ENCODE results near the gene ENC1. TPM values are rescaled to one million over a fixed set of nuclear protein-coding genes. Genes with fewer than 3 reads are reported as not detected.
"Not testable (repeated sequence)": the region's sequence is repeated elsewhere in the genome, so short reads cannot be mapped to it uniquely, and the experiment has no call there.

The ENC1 gene
- total and polyA plus RNA-seq, 9 donors = 13.2 to 57.2 (median 27.7) TPM

GRCh38 chr5:74684900-74685851, 44.6 kb upstream of the ENC1 start, which contains the start of gene HEXB:
Gene HEXB (plus strand): TSS chr5:74685233. CDS start chr5:74685261, 28 bp downstream.
- 2 to 4% (median 3%) methylated on average over 60 to 78 of the region's 78 CpGs for WGBS, 3 donors
- TF ChIP-seq CTCF (IDR thresholded peaks at IDR 0.05) = peak in 1 of 3 donors; percentile 21
- TF ChIP-seq POLR2A (IDR thresholded peaks at IDR 0.05) = peak; percentile 81
- TF ChIP-seq EP300 (IDR thresholded peaks at IDR 0.05) = no peak
- intact Hi-C loops (cut with DNase I) = loop anchor here in 1 of 4 donors (10.0 kb wide), 1 partner anchor 230 kb away; no protein-coding TSS in a partner anchor
- peak; percentile 88 to 92 (median 90) for DNase-seq
- Histone ChIP-seq H3K4me3 (peak within 1 kb of the TSS; percentile 90), H3K36me3 (no peaks in the 10 kb centered on the region), H3K9me3 (no peaks in the 10 kb centered on the region), H3K27me3 (no peaks in the 10 kb centered on the region), H3K27ac (peak within 1 kb of the TSS; percentile 33 to 81), H3K4me1 (ENCODE audit: insufficient read depth) (peaks cover 6% of the 10 kb centered on the region)

DNA sequence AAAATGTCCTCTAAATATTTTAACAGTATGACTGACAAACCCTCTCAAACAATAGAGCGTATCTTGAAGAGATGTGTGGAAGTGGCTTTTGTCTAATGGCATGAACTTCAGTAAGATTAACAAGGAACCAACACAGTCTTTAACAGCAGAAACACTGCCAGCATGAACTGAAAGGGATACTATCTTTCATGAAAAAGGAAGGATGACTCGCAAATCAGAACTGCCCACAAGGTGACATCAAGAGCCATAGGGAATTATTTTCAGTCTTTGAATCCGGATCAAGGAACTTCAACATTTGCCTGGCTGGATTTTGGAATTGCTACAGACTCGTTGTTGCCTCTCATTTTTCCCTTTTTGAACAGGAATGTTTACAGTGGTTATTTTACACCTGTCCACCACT, 39.4 kb upstream of the ENC1 start:
- Histone ChIP-seq H3K9me3 (no peaks in the 10 kb centered on the region), H3K4me3 (no peak overlapping the region), H3K4me1 (ENCODE audit: insufficient read depth) (no peaks in the 10 kb centered on the region), H3K27me3 (no peaks in the 10 kb centered on the region), H3K27ac (no peak overlapping the region), H3K36me3 (no peaks in the 10 kb centered on the region)
- intact Hi-C loops (cut with DNase I) = loop anchor here in 3 of 4 donors (10.0 kb wide), 1 partner anchor 235 kb away; no protein-coding TSS in a partner anchor
- 62 to 71% (median 67%) methylated on average over 4 of the region's 4 CpGs for WGBS, 3 donors
- no peak for TF ChIP-seq POLR2A (IDR thresholded peaks at IDR 0.05)
- TF ChIP-seq EP300 (IDR thresholded peaks at IDR 0.05) = no peak
- no peak for TF ChIP-seq CTCF (IDR thresholded peaks at IDR 0.05)
- DNase-seq = no peak

GRCh38 chr5:74679300-74679699, 38.8 kb upstream of the ENC1 start:
- H3K36me3 ChIP-seq; H3K27ac ChIP-seq; DNase-seq; H3K4me3 ChIP-seq; H3K27me3 ChIP-seq; H3K4me1 ChIP-seq (ENCODE audit: insufficient read depth); H3K9me3 ChIP-seq: not testable (repeated sequence)
- WGBS, 3 donors = 84 to 95% (median 93%) methylated on average over 3 of the region's 3 CpGs
- intact Hi-C loops (cut with DNase I) = loop anchor here in 2 of 4 donors (10.0 kb wide), 1 partner anchor 236 kb away; no protein-coding TSS in a partner anchor

GRCh38 chr5:74678123-74678522, 37.6 kb upstream of the ENC1 start:
- H3K36me3 ChIP-seq, H3K27me3 ChIP-seq: not testable (repeated sequence)
- intact Hi-C loops (cut with DNase I) = loop anchor here in 2 of 4 donors (10.0 kb wide), 1 partner anchor 237 kb away; no protein-coding TSS in a partner anchor

GRCh38 chr5:74676466-74676865, 35.9 kb upstream of the ENC1 start:
- H3K9me3 ChIP-seq = not testable (repeated sequence)

More at GRCh38 chr5:74678123-74678522, 37.6 kb upstream of the ENC1 start:
- H3K27ac ChIP-seq; H3K4me1 ChIP-seq (ENCODE audit: insufficient read depth); H3K4me3 ChIP-seq; DNase-seq; H3K9me3 ChIP-seq: not testable (repeated sequence)
- WGBS, 3 donors = 78 to 95% (median 81%) methylated on average over 3 of the region's 3 CpGs

More at GRCh38 chr5:74676466-74676865, 35.9 kb upstream of the ENC1 start:
- WGBS, 3 donors = 92 to 93% (median 93%) methylated on average over 6 of the region's 6 CpGs
- not testable (repeated sequence) for H3K4me1 ChIP-seq (ENCODE audit: insufficient read depth); H3K27ac ChIP-seq; H3K27me3 ChIP-seq; DNase-seq; H3K36me3 ChIP-seq; H3K4me3 ChIP-seq
- intact Hi-C loops (cut with DNase I) = loop anchor here in 2 of 4 donors (10.0 kb wide), 1 partner anchor 238 kb away; no protein-coding TSS in a partner anchor

Data from ovary (tissue), 9 donors.